HG03575 (cell line): ENCODE results near the gene ZNF761.
"Not testable (repeated sequence)": the region's sequence is repeated elsewhere in the genome, so short reads cannot be mapped to it uniquely, and the experiment has no call there.

Experiments
- ATAC-seq: cut with Tn5 transposase; IDR thresholded peaks from one replicate; pipeline ENCODE4 v1.9.1; 2021; ENCODE audit not compliant: unreplicated experiment, insufficient number of reproducible peaks, low FRiP score; ENCODE audit errors: extremely low read depth

ZNF761 gene

DNA sequence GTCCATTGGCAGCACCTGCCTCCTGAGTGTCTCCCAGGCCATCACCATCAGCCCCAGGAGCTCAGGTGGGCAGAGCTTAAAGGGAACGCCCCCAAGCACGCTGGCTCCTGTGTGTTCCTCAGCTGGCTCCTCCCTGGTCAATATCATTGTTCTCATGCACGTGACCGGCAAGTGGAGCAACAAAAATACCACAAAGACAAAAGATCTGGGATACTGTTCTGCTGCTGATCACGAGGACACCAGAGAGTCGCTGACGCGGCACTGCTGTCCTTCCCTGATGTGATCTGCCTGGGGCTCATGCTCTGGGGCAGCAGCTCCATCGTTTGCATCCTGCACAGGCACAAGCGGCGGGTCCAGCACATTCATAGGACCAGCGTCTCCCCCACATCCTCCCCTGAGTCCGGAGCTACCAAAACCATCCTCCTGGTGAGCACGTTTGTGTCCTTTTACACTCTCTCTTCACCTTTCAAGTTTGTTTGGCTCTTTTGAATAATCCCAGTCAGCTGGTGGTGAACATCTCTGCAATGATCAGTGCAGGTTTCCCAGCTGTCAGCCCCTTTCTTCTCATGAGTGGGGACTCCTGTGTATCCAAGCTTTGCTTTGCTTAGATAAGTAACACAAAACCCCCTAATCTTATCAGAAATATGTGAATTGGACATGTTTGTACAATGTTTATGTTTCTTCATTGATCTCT lies 72.0 kb downstream of the ZNF761 start:
- not testable (repeated sequence) for ATAC-seq

DNA sequence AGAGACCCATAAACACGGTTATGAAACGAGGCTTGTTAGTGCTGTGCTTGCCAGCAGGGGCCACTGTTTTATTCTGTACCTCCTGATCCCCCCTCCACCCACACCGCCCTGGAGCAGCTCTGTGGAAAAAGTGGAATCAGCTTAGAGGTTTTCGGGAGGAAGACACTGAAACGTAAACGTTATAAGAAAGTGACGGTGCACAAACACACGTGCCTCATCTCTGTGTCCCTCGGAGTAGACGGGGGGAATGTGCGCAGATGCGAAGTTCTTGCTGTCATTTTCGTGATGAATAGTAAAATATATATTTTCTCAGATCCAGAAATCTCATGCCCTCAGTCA lies 72.5 kb downstream of the ZNF761 start:
- ATAC-seq: not testable (repeated sequence)

DNA sequence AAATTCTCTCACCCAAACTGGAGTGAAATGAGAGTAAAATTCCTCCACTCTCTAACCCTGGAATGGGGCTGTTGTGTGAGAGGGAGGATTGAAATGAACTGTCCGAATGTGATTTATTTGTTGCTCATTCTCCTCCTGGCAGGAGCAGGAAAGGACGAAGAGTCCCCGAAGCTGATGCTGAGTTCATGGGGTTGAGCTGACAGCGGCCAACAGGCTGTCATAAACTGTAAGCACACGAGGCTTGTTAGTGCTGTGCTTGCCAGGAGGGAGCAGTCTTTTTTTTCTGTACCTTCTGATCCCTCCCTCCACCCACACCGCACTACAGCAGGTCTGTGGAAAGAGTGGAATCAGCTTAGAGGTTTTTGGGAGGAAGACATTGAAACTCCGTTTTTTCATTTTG lies 73.1 kb downstream of the ZNF761 start:
- ATAC-seq: no peak

DNA sequence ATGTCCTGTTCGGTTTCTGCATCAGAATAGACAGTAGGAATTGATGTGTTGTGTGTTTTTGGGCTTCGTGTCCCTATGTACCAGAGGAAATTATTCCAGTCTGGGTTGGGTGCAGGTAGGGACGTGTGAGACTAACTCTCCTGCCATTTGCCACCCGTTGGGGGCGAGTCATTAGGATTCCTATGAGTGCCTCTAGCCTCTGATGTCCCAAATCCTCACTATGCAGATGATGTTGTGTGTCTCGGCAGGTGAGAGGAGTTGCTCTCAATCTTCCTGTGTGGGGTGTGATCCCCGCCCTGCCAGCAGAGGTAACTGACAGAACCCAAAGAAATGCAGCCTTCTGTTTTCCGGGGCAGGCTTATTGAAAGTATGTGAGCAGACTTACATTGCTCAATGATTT lies 74.9 kb downstream of the ZNF761 start:
- ATAC-seq: no peak
